Dermis microvascular lymphatic vessel endothelial cell (primary cell): Measurements from ENCODE around the gene TLE1. TPM values are rescaled to one million over a fixed set of nuclear protein-coding genes. Genes with fewer than 3 reads are reported as not detected.

ENCODE experiments used
- DNase-seq, 2 donors: peaks; one replicate each; pipeline versions ENCODE4 v3.0.0 to v3.0.0-alpha.2; 2010; ENCODE audit warnings: low read depth in 2 of 2
- total RNA-seq: library from RNA; depleted of rRNA; stranded (reverse); fragments of >200 nt; gene quantifications from 2 replicates; pipeline ENCODE4 v1.2.1, GENCODE V29; 2014

Gene TLE1
- total RNA-seq, 1 donor from 2014 or later: 50.8 TPM

DNA sequence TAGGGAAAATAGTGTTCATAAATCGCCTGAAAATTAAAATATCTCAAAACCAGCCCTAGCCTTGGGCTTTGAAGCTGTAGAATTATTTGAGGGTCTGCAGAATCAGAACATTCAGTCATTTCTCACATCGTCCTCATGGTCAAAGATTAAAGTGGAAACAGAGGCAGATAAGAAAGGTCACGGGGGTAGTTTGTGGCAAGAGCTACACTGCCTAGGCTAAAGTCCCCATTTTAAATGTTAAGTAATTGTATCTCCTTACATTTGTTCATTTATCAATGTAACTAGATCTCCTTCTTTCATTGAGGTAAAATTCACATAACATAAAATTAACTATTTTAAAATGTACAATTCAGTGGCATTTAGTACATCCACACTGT, 139.2 kb downstream of the TLE1 start:
- no peak for DNase-seq

DNA sequence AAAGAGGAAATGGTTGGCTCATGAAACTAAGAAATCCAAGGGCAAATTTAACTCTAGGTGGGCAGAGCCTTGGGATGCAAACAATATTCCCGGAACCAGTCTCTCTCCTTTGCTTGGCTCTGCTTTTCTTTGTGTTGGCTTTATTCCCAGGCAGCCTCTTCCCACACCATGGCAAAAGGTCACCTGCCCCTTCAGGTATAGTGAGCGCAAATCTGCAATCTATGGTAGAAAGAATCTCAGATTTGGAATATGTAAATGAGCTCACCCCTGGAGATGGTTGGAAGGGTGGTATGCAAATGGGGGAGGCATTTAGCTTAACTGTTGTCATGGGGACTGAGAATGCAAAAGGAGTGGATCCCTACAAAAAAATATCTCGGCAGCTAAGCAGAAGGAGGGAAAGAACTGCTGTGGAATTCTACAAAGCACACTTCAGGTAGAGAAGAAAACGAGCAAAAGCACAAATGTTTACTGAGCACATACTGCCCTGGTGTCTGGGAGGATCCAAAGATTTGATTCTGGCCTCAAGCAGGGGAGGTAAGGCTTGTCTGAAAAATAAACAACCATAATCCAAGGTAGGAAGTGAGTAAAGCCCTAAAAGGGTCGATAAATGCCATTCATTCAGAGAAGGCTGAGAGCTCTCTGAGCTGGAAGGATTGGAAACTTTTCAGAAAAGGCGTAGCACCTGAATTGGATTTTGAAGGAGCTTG, 139.7 kb downstream of the TLE1 start:
- no peak for DNase-seq

DNA sequence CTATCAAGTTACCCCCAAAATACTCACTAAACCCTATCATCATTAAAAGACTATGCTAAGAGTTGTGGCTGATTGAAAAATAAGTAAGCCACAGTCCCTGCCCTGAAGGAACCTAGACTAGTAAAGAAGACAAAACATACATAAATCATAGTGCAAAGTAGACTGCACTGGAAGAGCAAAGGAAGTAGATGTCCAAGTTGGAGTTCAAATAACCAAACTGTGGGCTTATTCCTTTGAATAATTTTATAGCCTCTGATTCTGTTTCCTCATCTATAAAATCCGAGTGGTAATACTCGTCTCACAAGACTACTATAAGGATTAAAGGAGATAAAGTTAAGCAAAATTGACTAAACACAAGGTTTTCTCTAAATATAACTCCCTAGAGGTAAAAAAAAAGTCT, 140.4 kb downstream of the TLE1 start:
- DNase-seq: no peak

DNA sequence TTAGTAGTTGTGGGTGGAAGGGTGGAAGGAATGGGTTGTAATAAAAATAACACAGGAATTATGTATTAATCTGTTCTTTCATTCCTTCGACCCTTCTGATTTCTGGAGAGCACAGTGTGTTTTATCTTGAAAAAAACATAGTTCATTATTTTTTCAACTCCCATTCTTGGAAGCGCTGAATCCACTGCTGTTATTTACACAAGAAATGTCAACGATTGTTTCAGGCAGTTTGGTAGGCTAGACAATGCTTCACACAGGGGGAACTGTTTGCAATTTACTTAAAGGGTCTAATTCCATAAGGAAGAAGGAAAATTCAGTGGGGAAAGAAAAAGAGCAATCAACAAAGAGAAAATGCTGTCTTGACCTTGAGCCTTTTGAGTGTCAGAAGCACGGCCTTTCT, 142.9 kb downstream of the TLE1 start:
- no peak for DNase-seq

DNA sequence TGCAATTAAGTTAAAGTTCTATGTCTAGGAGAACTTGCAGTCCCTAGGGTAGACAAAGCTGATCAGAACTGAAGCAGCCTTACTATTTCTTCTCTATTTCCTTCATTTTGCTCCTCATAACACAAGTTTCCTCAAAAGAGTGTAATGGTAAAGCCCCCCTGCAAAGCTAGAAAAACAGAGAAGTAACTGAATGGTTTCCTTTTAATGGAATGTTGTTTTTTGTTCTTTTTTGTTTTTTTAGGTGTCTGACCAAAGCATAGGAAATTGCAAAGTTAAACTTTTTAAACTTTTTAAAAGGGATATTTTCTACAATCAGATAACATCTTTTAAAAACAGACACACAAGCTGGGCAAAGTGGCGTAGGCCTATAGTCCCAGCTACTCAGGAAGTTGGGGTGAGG, 145.7 kb downstream of the TLE1 start:
- DNase-seq: peak in 1 of 2 donors; percentile 66

DNA sequence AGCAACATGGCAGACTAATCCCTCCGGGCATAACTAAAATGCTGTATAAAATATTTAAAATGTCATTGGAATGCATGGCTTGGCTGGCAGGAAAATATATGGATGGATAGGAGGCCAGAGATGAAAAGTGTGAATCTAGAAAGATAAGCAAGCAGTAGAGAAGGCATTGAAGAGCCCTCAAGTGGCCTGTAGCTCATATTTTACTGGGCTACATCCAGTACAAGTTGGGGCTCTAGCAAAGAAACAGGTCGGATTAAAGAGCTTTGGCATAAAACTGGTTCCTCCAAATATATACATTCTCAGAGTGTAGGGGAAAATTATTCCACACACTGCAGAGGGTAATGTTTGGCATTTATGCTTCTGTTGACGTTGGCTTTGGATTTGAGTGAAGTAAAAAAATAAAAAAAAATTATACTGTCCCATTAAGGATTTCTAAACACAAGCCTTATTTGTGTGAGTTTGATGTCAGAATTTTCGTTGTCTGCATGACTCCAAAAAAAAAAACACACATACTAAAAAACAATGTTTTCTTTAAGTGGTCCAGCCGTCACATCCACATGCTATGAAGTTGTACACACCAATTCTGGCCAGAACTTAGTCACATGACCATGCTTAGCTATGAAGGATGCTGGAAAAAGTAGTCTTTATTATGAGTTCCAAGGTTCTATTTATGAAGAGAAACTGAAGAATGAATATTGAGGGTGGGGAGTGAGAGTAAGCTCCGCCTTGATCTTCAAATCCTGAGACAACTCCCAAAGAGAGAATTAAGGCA, 147.0 kb downstream of the TLE1 start:
- no peak for DNase-seq

DNA sequence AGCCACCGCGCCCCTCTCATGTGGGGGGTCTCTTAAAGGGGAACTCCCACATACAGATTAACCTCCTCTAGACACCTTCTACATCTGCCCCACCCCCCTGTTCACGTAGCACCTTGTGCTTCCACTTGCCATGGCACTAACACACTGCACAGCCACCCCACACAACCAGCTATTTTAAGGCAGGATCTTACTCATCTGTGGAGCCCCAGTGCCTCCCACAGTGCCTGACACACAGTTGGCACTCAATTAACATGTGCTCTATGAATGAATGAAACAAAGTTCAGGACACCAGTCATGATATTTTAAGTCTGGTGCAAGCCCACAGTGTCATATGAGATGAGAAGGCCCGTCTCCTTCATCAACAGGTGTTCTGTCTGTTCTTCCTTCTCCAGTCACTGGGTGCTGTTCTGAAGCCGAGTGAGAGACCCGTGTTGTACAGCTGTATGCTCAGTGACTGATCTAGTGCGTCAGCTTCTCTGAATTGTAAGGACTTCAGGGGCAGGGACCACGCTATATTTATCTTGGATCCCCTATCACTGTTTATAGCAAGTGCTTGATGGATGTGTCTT, 149.1 kb downstream of the TLE1 start:
- DNase-seq: no peak

DNA sequence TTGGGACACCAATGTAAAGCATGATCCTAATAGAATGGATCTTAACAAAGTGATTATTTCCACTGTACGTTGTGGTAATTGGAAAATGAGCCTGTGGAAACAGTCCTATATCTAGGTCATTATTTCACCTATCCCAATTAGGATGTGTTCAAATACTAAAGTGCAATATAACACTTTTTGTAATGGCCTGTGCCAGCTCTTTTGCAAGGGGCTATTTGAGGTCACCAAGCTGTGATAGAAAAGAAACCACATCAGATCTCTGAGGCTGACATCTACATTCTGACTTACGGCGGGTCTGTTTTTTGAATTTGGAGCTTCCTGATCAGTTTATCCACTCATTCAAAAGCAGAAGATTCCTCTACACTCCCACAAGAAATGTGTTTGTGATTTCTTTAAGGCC, 150.0 kb downstream of the TLE1 start:
- DNase-seq: no peak

DNA sequence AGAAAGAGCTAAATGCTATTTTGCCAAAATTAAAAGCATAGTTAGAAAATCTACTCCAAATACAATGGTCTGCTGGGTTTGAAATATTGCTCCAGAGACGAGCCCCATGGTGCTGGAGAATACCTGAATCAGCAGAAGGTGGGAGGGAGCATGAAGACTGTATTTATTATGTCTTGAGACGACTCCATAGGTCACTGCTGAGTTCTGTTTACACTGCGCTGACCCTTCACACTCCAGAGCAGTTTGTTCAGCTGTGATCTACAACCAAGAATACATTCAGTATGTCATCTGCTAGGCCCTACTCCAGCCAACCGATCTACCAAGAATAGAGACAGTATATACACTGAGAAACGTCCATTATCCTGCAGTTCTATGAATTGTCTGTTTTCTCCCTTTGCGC, 150.5 kb downstream of the TLE1 start:
- no peak for DNase-seq

DNA sequence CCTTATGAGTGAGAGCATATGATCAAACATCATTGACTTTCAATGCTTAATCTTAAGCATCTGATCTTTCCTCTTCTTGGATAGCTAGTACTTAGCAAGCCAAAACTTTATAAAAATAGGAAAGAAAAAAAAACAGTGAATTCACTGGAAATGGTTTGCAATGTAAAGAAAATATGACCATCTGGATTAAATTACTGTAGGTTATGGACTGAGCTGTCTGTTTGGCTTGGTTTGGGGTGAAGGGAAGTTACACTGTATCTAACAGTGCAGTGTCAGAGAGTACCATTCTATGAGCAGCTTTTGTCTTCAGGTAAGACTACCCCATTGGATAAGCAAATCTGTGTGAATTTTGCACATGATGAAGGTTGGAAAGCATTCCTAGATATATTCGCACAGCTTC, 151.4 kb downstream of the TLE1 start:
- no peak for DNase-seq

DNA sequence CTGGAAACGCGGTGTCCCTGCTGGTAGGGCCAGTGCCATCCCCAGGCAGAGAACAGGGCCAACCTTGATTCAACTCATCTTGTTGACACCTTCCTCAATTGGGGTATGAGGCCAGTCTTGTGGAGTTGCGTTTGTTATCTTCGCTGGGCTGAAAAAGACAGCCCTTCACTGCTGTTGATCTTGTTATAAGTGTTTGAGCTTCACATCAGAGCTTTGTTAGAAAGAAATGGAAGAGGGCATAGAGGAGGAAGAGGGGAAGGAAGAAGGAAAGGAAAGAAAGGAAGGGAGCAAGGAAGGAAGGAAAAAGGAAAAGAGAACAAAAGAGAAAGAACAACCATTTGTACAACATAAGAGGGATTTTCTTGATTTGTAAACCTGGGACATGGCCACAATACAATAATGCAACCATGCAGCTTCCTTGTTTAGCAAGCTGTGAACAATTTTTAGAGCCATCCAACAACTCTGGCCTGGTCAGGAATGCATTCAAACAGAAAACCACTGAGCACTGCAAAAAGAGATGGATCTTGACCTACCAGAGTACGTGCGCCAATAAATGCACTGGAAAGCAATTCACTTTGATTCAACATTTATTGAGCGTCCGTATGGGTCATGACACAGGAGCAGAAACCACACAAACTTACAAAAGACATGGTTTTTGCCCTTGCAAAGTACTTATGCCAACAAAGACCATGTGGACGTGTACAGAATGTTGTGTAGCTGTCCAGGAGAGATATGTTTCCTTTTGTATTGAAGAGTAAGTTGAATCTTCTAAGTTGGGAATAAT, 152.9 kb downstream of the TLE1 start:
- no peak for DNase-seq

DNA sequence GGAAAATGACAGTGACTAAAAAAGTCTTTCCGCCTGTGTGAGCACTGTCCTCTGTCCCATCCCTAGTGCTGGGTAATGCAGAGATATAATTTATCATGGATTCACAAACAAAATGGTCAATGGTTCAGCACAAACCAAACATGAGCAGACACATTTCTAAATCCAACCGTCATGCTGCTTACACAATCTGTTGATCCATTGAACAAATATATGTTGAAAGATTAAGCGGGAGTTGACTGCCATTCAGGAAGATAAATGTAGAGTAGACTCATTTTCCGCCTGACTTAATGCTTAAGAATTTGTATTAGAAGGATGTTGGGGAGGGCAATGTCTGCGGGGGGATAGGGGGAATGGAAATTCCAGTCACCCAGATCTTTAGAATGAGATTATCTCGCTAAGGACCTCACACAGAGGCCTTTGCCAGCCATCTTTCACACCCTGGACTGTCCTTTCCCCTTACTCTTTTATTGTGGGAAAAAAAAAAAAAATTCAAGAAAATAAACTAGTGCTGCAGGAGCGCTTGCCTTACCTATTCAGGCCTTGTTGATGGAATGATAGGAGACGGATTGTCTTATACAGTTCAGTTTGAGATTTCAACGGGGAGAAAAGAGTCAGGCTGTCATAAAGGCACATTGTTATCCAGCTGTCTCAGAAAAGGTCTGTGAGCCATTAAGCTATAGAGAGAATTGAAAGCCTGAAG, 153.7 kb downstream of the TLE1 start:
- no peak for DNase-seq

DNA sequence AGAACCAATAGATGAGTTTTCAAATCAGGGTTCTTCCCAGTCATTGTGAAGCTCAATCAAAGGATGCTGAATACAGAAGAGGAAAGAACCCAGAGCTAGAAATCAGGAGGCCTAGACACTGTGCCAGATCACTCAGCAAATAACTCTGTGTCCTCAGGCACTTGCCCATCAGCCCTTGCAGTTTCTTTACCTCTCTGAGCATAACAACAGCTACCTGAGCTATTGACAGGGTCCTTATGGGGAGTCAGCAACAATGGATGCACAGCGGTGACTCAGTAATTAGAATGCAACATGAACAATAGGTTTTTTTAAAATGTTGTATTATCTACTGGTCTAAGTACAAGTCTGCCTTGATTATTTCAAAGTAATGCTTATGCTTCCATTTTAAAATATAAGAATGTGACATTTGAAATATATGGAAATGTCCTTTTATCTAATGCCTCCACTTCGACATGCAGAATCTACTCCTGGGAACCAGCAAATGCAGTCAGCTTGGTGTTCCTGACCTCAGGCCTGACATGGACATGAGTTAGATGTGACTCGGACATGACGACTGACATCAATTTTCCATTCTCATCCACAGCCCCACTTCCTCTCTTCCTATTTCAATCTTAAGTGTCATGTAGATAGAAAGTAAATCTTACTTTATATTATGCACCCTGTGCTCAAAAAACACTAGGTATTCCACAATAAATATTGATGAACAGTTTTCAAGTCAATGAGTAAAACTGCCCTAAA, 155.0 kb downstream of the TLE1 start:
- DNase-seq: peak in 1 of 2 donors; percentile 30

Other genes with a start within 250 kb of the TLE1 start
- not detected in 2 replicates for gene SPATA31D4, start 238.9 kb upstream of the TLE1 start, total RNA-seq